Measurements from ENCODE around the gene CTNND2. TPM values are rescaled to one million over a fixed set of nuclear protein-coding genes. Genes with fewer than 3 reads are reported as not detected.

The CTNND2 gene
- total RNA-seq, 2 donors from 2014 or later: not detected

- Mint-ChIP-seq H3K9me3 (peaks cover 0 to 15% of the 10 kb centered on the region in 2 donors), H3K36me3 (no peaks in the 10 kb centered on the region), H3K27ac (no peak overlapping the region)
- ATAC-seq (no peak), DNase-seq (ENCODE audit: low spot score in 2 of 2) (no peak)
Observed at GRCh38 chr5:11815916-11816315, 88.3 kb downstream of the CTNND2 start.

GRCh38 chr5:11815481-11815880 lies 88.8 kb downstream of the CTNND2 start:
- Mint-ChIP-seq H3K36me3 (no peaks in the 10 kb centered on the region), H3K9me3 (peaks cover 0 to 15% of the 10 kb centered on the region in 2 donors), H3K27ac (no peak overlapping the region)
- DNase-seq (ENCODE audit: low spot score in 2 of 2): no peak
- no peak for ATAC-seq

GRCh38 chr5:11814373-11814772 lies 89.9 kb downstream of the CTNND2 start:
- Mint-ChIP-seq H3K36me3 (no peaks in the 10 kb centered on the region), H3K9me3 (peaks cover 0 to 15% of the 10 kb centered on the region in 2 donors), H3K27ac (no peak overlapping the region)
- DNase-seq (ENCODE audit: low spot score in 2 of 2): no peak
- ATAC-seq: no peak

- no peak for ATAC-seq
- Mint-ChIP-seq H3K27ac (no peak overlapping the region), H3K9me3 (peaks cover 4 to 10% of the 10 kb centered on the region in 2 donors), H3K36me3 (no peaks in the 10 kb centered on the region)
- DNase-seq (ENCODE audit: low spot score in 2 of 2): no peak
Observed at GRCh38 chr5:11809407-11809806, 94.8 kb downstream of the CTNND2 start.

- Mint-ChIP-seq H3K9me3 (peaks cover 2 to 7% of the 10 kb centered on the region in 2 donors), H3K36me3 (no peaks in the 10 kb centered on the region), H3K27ac (no peak overlapping the region)
- ATAC-seq (no peak), DNase-seq (ENCODE audit: low spot score in 2 of 2) (no peak)
Observed at GRCh38 chr5:11803436-11803835, 100.8 kb downstream of the CTNND2 start.

GRCh38 chr5:11801061-11801460 lies 103.2 kb downstream of the CTNND2 start:
- no peak for ATAC-seq
- H3K27ac Mint-ChIP-seq: no peak overlapping the region
- H3K36me3 Mint-ChIP-seq: no peaks in the 10 kb centered on the region

GRCh38 chr5:11797132-11797531 lies 107.1 kb downstream of the CTNND2 start:
- Mint-ChIP-seq H3K36me3 (no peaks in the 10 kb centered on the region), H3K9me3 (peaks cover 5 to 7% of the 10 kb centered on the region in 2 donors), H3K27ac (no peak overlapping the region)
- ATAC-seq: no peak
- no peak for DNase-seq (ENCODE audit: low spot score in 2 of 2)

More at GRCh38 chr5:11801061-11801460, 103.2 kb downstream of the CTNND2 start:
- peaks cover 0 to 7% of the 10 kb centered on the region in 2 donors for H3K9me3 Mint-ChIP-seq
- DNase-seq (ENCODE audit: low spot score in 2 of 2): no peak

GRCh38 chr5:11793396-11793795 lies 110.8 kb downstream of the CTNND2 start:
- Mint-ChIP-seq H3K9me3 (peaks cover 7 to 11% of the 10 kb centered on the region in 2 donors), H3K36me3 (no peaks in the 10 kb centered on the region), H3K27ac (no peak overlapping the region)
- DNase-seq (ENCODE audit: low spot score in 2 of 2) (no peak), ATAC-seq (no peak)

- ATAC-seq (no peak), DNase-seq (ENCODE audit: low spot score in 2 of 2) (no peak)
- Mint-ChIP-seq H3K9me3 (peaks cover 7 to 11% of the 10 kb centered on the region in 2 donors), H3K36me3 (no peaks in the 10 kb centered on the region), H3K27ac (no peak overlapping the region)
Observed at GRCh38 chr5:11792621-11793020, 111.6 kb downstream of the CTNND2 start.

GRCh38 chr5:11791792-11792191 lies 112.5 kb downstream of the CTNND2 start:
- peaks cover 7 to 11% of the 10 kb centered on the region in 2 donors for H3K9me3 Mint-ChIP-seq
- ATAC-seq (no peak), DNase-seq (ENCODE audit: low spot score in 2 of 2) (no peak)
- H3K27ac Mint-ChIP-seq: no peak overlapping the region
- H3K36me3 Mint-ChIP-seq: no peaks in the 10 kb centered on the region

GRCh38 chr5:11790201-11790600 lies 114.0 kb downstream of the CTNND2 start:
- Mint-ChIP-seq H3K9me3 (peaks cover 7 to 11% of the 10 kb centered on the region in 2 donors), H3K36me3 (no peaks in the 10 kb centered on the region), H3K27ac (no peak overlapping the region)
- no peak for DNase-seq (ENCODE audit: low spot score in 2 of 2)
- ATAC-seq: no peak

GRCh38 chr5:11785771-11786352 lies 118.4 kb downstream of the CTNND2 start:
- Mint-ChIP-seq H3K27ac (no peak overlapping the region), H3K9me3 (peaks cover 7 to 12% of the 10 kb centered on the region in 2 donors), H3K36me3 (no peaks in the 10 kb centered on the region)
- ATAC-seq (no peak), DNase-seq (ENCODE audit: low spot score in 2 of 2) (no peak)

- no peak for DNase-seq (ENCODE audit: low spot score in 2 of 2)
- Mint-ChIP-seq H3K9me3 (peaks cover 7 to 13% of the 10 kb centered on the region in 2 donors), H3K27ac (no peak overlapping the region), H3K36me3 (no peaks in the 10 kb centered on the region)
- no peak for ATAC-seq
Observed at GRCh38 chr5:11780641-11781345, 123.5 kb downstream of the CTNND2 start.

- peaks cover 3 to 20% of the 10 kb centered on the region in 2 donors for H3K9me3 Mint-ChIP-seq
- no peak for ATAC-seq
- DNase-seq (ENCODE audit: low spot score in 2 of 2): no peak
- no peak overlapping the region for H3K27ac Mint-ChIP-seq
- H3K36me3 Mint-ChIP-seq: no peaks in the 10 kb centered on the region
Observed at GRCh38 chr5:11777096-11777495, 127.2 kb downstream of the CTNND2 start.

GRCh38 chr5:11770310-11770709 lies 133.9 kb downstream of the CTNND2 start:
- no peaks in the 10 kb centered on the region for H3K36me3 Mint-ChIP-seq

GRCh38 chr5:11760934-11761603 lies 143.2 kb downstream of the CTNND2 start:
- Mint-ChIP-seq H3K27ac (no peak overlapping the region), H3K36me3 (peaks cover 0 to 4% of the 10 kb centered on the region in 2 donors), H3K9me3 (peaks cover 18% of the 10 kb centered on the region in 2 donors)
- ATAC-seq: no peak
- no peak for DNase-seq (ENCODE audit: low spot score in 2 of 2)

More at GRCh38 chr5:11770310-11770709, 133.9 kb downstream of the CTNND2 start:
- DNase-seq (ENCODE audit: low spot score in 2 of 2) (no peak), ATAC-seq (no peak)
- peaks cover 4 to 15% of the 10 kb centered on the region in 2 donors for H3K9me3 Mint-ChIP-seq
- H3K27ac Mint-ChIP-seq: no peak overlapping the region

GRCh38 chr5:11758321-11758720 lies 145.9 kb downstream of the CTNND2 start:
- ATAC-seq (no peak), DNase-seq (ENCODE audit: low spot score in 2 of 2) (no peak)
- Mint-ChIP-seq H3K9me3 (peaks cover 8 to 27% of the 10 kb centered on the region in 2 donors), H3K36me3 (peaks cover 0 to 4% of the 10 kb centered on the region in 2 donors), H3K27ac (no peak overlapping the region)
